PC-9 (cell line): ENCODE data around the gene GDPD5.

Source experiments
- EZH2 ChIP-seq: fragments of 200-600 bp; sonication (generic); IDR thresholded peaks from 2 replicates; pipeline ENCODE4 v1.8.0; 2017; ENCODE audit warnings: antibody characterized with exemption, low read depth
- TF ChIP-seq, protein P1 (sequence below): fragments of 200-600 bp; sonication (generic); conservative IDR thresholded peaks from 2 replicates; pipeline ENCODE4 v1.6.1; 2017; ENCODE audit warnings: mixed run types, antibody characterized with exemption, mild to moderate bottlenecking, moderate library complexity

DNA sequence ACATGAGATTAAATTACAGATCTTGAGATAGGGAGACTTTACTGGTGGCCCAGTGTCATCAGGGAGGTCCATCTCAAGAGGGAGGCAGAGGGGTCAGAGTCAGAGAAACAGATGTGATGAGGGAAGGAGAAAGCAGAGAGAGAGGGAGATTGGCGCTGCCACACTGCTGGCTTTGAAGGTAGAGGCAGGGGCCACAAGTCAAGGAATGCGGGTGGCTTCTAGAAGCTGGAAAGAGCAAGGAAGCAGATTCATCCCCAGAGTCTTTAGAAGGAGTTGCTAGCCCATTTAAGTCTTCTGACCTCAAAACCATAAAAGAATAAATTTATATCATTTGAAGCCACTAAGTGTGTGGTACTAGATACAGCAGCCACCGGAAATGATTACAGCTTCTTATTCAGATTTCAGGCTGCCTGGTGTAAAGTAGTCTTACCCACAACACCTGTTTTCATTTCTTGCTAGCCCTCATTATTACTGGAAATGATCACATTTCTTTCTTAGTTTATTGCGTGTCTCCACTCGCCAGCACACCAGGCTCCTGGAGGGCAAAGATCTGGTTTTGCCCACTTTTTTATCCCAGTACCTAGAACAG, 23.7 kb upstream of the GDPD5 start:
- TF ChIP-seq, protein P1, sequence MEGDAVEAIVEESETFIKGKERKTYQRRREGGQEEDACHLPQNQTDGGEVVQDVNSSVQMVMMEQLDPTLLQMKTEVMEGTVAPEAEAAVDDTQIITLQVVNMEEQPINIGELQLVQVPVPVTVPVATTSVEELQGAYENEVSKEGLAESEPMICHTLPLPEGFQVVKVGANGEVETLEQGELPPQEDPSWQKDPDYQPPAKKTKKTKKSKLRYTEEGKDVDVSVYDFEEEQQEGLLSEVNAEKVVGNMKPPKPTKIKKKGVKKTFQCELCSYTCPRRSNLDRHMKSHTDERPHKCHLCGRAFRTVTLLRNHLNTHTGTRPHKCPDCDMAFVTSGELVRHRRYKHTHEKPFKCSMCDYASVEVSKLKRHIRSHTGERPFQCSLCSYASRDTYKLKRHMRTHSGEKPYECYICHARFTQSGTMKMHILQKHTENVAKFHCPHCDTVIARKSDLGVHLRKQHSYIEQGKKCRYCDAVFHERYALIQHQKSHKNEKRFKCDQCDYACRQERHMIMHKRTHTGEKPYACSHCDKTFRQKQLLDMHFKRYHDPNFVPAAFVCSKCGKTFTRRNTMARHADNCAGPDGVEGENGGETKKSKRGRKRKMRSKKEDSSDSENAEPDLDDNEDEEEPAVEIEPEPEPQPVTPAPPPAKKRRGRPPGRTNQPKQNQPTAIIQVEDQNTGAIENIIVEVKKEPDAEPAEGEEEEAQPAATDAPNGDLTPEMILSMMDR, result no peak
- no peak for TF ChIP-seq EZH2
